Prostate gland (tissue), 2 donors: Measurements from ENCODE around the gene NRARP. TPM values are rescaled to one million over a fixed set of nuclear protein-coding genes. Genes with fewer than 3 reads are reported as not detected.

Experiments used
- DNase-seq: peaks from one replicate; pipeline ENCODE4 v3.0.0-alpha.2; 2019; ENCODE audit warnings: low spot score
- H3K27ac ChIP-seq, 2 donors: fragments of 200-600 bp; sonication (generic); 2 replicates each; pipeline ENCODE4 v1.5.1; 2017 to 2019
- H3K27me3 ChIP-seq: fragments of 200-600 bp; sonication (generic); replicated peaks from 2 replicates; pipeline ENCODE4 v1.5.1; 2019; ENCODE audit not compliant: insufficient read depth
- H3K36me3 ChIP-seq, 2 donors: fragments of 200-600 bp; sonication (generic); 1 replicate in 1 of 2; 2 replicates in 1 of 2; pipeline versions ENCODE4 v1.5.1 to v1.8.1; 2017 to 2019
- H3K4me1 ChIP-seq: fragments of 200-600 bp; sonication (generic); replicated peaks from 2 replicates; pipeline ENCODE4 v1.5.1; 2019
- H3K4me3 ChIP-seq, 2 donors: fragments of 200-600 bp; sonication (generic); 2 replicates each; pipeline ENCODE4 v1.5.1; 2017 to 2019
- H3K9me3 ChIP-seq: fragments of 200-600 bp; sonication (generic); 2 replicates; pipeline ENCODE4 v1.5.1; 2017
- POLR2A ChIP-seq: fragments of 450-650 bp; IDR thresholded peaks from one replicate; pipeline ENCODE4 v1.6.1; 2016; ENCODE audit warnings: antibody characterized with exemption, mild to moderate bottlenecking
- POLR2AphosphoS5 ChIP-seq: sonication (generic); formaldehyde crosslinking; IDR thresholded peaks from one replicate; pipeline ENCODE4 v1.6.1; 2017; ENCODE audit warnings: antibody characterized with exemption
- WGBS: methylation state at CpG from one replicate; pipeline ENCODE4 v1.1.5; 2018; 5-methylcytosine and 5-hydroxymethylcytosine counted together
- intact Hi-C: fragments of 100-400 bp; cut with DNase I; formaldehyde crosslinking; loops from one replicate; pipeline ENCODE4 v1.14.2; 2022
- total RNA-seq, 2 donors: library from RNA; depleted of rRNA; stranded (reverse); fragments of >200 nt; gene quantifications; one replicate each; pipeline ENCODE4 v1.1.0, GENCODE V29; 2016
- TF ChIP-seq, protein P1 (sequence below), 4 experiments: fragments of 200-600 bp in 2 of 4; fragments of 450-650 bp in 2 of 4; sonication (generic) in 2 of 4; IDR thresholded peaks; 1 replicate in 3 of 4; 2 replicates in 1 of 4; pipeline ENCODE4 v1.5.1; 2016 to 2019; ENCODE audit warnings: antibody characterized with exemption in 4 of 4, mild to moderate bottlenecking in 2 of 4, moderate library complexity in 2 of 4

NRARP gene
- total RNA-seq, 2 donors from 2014 or later, result 22.4 to 24.3 TPM

DNA sequence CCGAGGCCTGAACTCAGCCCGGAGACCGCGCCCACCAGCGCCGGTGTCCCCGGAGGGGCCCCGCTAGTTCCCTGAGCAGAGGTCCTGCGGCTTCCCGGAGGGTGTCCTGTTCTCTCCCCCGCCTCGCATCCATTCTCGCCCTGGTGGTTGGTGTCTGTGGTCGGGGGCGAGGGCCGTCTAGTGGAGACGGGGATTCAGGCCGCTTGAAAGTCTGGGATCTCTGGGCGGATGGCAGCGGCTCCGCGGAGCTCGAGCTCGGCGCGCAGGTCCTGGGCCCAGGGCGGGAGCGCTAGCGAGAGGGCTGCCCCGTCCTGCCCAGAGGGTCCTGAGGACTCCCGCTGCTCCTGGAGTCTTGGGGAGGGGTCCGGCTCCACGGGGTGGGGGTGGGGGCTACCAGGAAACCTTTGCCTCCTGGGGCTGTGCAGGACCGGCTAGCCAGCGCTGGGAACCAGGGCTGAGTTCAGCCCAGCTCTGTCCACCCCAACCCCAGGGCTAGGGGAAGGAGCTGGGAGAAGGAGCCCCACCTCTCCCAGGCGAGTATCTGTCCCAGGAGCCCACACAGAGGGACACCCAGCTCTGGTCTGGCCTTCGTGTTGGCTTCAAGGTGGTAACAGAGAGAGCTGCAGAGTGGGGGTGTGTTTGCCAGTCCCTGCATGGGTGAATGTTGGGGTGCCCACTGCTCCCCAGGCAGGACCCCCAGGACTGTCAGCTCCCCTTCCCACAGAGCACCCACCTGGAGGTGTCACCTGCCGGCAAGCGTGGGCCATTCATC lies 20.5 kb downstream of the NRARP start:
- H3K27me3 ChIP-seq, result peaks cover 3% of the 10 kb centered on the region
- H3K4me1 ChIP-seq, result peaks cover 7% of the 10 kb centered on the region
- H3K4me3 ChIP-seq, result no peak overlapping the region
- TF ChIP-seq POLR2AphosphoS5, result no peak
- no peak for TF ChIP-seq POLR2A
- TF ChIP-seq, protein P1, sequence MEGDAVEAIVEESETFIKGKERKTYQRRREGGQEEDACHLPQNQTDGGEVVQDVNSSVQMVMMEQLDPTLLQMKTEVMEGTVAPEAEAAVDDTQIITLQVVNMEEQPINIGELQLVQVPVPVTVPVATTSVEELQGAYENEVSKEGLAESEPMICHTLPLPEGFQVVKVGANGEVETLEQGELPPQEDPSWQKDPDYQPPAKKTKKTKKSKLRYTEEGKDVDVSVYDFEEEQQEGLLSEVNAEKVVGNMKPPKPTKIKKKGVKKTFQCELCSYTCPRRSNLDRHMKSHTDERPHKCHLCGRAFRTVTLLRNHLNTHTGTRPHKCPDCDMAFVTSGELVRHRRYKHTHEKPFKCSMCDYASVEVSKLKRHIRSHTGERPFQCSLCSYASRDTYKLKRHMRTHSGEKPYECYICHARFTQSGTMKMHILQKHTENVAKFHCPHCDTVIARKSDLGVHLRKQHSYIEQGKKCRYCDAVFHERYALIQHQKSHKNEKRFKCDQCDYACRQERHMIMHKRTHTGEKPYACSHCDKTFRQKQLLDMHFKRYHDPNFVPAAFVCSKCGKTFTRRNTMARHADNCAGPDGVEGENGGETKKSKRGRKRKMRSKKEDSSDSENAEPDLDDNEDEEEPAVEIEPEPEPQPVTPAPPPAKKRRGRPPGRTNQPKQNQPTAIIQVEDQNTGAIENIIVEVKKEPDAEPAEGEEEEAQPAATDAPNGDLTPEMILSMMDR (IDR thresholded peaks at IDR 0.05), result no peak
- no peak for DNase-seq
- WGBS, result 72% methylated on average over 19 of the region's 39 CpGs
- no peak overlapping the region for H3K27ac ChIP-seq
- H3K9me3 ChIP-seq, result no peaks in the 10 kb centered on the region
- no peaks in the 10 kb centered on the region for H3K36me3 ChIP-seq
- intact Hi-C loops, result no loop called here

- Histone ChIP-seq H3K36me3 (no peaks in the 10 kb centered on the region), H3K27me3 (peaks cover 3% of the 10 kb centered on the region), H3K27ac (no peak overlapping the region), H3K4me3 (peak overlapping the region in 1 of 2 donors; percentile 13), H3K9me3 (no peaks in the 10 kb centered on the region), H3K4me1 (peaks cover 7% of the 10 kb centered on the region)
- TF ChIP-seq POLR2A (no peak), POLR2AphosphoS5 (no peak)
- TF ChIP-seq, protein P1 (IDR thresholded peaks at IDR 0.05), result peak; percentile 12 to 74 (median 54)
- no peak for DNase-seq
- intact Hi-C loops, result no loop called here
- WGBS, result 42% methylated on average over 35 of the region's 85 CpGs
Observed at GRCh38 chr9:137280474-137281344, 21.4 kb downstream of the NRARP start.

- H3K4me3 ChIP-seq, result no peak overlapping the region
- DNase-seq, result no peak
Observed at GRCh38 chr9:137279741-137280473, 22.2 kb downstream of the NRARP start.

GRCh38 chr9:137278721-137279711 lies 23.1 kb downstream of the NRARP start:
- no peak overlapping the region for H3K27ac ChIP-seq
- H3K27me3 ChIP-seq, result peaks cover 3% of the 10 kb centered on the region
- peaks cover 13% of the 10 kb centered on the region for H3K4me1 ChIP-seq
- no peak overlapping the region for H3K4me3 ChIP-seq
- intact Hi-C loops, result no loop called here
- no peak for DNase-seq
- WGBS, result 70% methylated on average over 133 of the region's 139 CpGs
- TF ChIP-seq, protein P1 (IDR thresholded peaks at IDR 0.05), result no peak
- no peaks in the 10 kb centered on the region for H3K36me3 ChIP-seq
- no peaks in the 10 kb centered on the region for H3K9me3 ChIP-seq

More at GRCh38 chr9:137279741-137280473, 22.2 kb downstream of the NRARP start:
- 86% methylated on average over 38 of the region's 41 CpGs for WGBS
- intact Hi-C loops, result no loop called here
- Histone ChIP-seq H3K36me3 (no peaks in the 10 kb centered on the region), H3K27me3 (peaks cover 3% of the 10 kb centered on the region), H3K4me1 (peaks cover 7% of the 10 kb centered on the region), H3K27ac (no peak overlapping the region), H3K9me3 (no peaks in the 10 kb centered on the region)
- TF ChIP-seq POLR2AphosphoS5, result no peak
- no peak for TF ChIP-seq POLR2A
- TF ChIP-seq, protein P1 (IDR thresholded peaks at IDR 0.05), result no peak
